Activated CD8-positive, alpha-beta memory T cell treated with anti-CD3 and anti-CD28 coated beads for 1 hour (primary cell): ENCODE measurements around the gene FAM222B.

Source experiments
- DNase-seq, 2 donors: peaks; one replicate each; pipeline ENCODE4 v3.0.0-alpha.2; 2020; ENCODE audit warnings: low read depth in 1 of 2; ENCODE audit errors: extremely low read depth in 1 of 2

The FAM222B gene

GRCh38 chr17:28716740-28717577 lies 125.6 kb downstream of the FAM222B start:
- DNase-seq, result no peak

GRCh38 chr17:28715217-28715616 lies 127.4 kb downstream of the FAM222B start:
- DNase-seq, result no peak

DNA sequence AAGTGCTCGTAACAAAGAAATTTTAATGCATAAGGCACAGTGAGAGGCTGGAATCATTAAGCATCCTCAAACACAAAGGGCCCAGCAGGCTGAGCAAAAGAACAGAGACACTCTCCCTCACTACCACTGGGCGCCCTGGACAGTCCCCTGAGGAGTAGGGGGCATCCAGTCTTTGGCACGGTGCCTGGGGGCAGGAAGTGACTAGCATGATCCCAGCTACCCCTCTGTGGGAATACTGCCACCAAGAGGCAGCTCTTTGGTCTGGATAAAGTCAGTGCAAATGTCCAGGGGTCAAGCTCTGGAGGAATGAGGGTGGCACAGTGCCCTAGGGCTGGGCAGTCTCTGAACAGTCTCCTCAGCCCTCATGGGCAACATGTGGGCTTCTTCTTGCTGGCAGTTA lies 128.3 kb downstream of the FAM222B start:
- DNase-seq, result no peak

DNA sequence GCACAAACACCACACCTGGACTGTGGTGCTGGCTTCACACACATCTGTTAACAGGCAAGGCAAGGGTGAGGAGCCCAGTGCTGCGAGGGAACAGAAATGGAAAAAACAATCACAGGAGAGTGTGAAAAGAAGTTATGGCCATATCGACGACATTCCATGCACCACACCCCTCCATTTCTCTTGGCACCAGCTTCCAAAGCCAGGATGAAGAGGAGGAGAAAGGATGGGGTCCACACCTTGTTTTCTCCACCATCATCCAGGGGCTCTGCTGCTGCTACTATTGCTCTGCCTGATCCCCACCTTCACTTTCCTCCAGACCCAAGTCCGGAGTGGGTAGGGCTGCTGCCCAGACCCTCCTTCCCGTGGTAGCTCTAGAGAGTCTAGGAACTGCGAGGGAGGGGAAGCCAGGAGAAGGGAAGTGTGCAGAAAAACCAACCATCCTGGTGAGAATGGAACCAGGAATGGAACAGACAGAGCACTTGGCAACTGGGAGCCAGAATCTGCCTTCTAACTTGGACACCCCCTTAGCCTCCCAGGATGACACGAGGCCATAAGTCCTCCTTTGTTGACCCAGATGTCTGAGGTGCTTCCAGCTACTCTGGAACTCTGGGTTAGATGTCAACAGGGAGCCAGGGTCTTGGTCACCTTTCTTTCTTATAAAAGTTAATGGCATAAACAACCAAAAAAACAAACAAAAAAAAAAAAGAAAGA lies 129.7 kb downstream of the FAM222B start:
- no peak for DNase-seq

DNA sequence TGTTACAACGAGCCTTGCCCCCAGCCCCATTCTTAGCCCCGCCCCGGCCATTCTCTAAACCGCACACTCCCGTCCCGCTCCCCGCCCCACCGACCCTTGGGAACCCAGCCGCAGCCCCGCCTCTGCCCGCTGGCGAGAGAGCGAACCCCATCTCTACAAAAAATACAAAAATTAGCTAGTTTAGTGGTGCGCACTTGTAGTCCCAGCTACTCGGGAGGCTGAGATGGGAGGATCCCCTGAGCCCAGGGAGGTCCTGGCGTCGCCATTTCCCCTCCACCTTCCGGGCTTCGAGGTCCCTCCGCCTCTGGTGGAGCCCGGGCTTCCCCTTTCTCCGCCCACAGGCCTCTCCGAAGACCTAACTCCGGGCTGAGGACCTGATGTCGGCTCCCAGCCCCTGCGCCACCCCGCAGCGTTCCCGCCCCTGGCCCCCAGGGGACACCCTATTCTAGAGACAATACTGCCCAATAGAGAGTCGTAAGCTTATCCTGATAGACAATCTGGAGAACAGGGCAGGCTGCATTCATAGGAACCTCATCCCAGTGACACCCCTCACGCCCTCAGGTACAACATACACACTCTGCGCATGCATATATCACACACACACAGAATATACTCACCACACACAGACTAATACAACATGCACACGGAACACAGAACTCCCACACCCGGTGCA lies 130.4 kb downstream of the FAM222B start:
- peak in 1 of 2 donors; percentile 30 for DNase-seq

GRCh38 chr17:28711723-28712031 lies 130.9 kb downstream of the FAM222B start, which contains the start of gene PROCA1:
PROCA1 (minus strand) TSS chr17:28711888; CDS start chr17:28711660, 228 bp downstream.
- peak in 1 of 2 donors; percentile 13 for DNase-seq

DNA sequence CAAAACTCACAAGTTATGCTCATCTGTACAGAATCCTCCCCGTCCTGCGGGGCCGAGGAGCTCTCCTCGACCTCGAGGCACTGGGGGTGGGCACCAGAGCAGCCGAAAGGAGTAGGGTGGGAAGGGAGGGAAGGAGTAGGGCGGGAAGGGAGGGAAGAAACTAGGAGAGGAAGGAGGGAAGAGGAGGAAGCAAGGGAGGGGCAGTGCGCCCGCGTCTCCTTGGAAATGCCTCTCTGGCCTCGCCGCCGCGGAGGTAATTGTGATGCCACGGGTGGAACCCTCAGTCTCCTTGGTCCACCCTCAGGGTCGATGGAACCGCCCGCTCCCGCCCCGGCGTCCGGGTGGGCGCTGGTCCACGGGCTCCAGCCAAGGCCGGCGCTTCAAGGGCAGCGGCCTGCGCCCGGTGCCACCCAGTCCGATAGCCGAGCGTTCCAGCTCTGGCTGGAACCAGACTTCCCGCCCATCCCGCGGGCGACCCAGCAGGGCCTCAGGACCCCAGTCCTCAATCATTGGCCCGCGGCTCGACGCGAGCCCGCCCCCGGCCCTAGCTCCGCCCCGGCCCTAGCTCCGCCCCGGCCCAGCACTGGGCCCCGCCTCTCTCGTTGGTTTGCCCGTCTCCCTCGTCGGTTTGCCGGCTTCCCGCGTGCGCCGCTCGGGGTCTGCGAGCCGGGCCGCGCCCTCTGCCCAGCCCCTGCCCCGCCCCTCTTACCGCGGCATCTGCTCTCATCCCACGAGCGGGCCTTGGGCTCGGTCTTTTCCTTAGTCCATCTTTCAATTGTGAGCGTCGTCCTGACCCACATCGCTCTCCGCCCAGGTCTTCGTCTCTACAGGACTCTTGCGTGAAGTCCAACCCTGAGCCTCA lies 131.5 kb downstream of the FAM222B start:
- DNase-seq, result peak; percentile 42 to 84

- DNase-seq, result no peak
Measured at GRCh38 chr17:28707339-28707720, 135.3 kb downstream of the FAM222B start.

DNA sequence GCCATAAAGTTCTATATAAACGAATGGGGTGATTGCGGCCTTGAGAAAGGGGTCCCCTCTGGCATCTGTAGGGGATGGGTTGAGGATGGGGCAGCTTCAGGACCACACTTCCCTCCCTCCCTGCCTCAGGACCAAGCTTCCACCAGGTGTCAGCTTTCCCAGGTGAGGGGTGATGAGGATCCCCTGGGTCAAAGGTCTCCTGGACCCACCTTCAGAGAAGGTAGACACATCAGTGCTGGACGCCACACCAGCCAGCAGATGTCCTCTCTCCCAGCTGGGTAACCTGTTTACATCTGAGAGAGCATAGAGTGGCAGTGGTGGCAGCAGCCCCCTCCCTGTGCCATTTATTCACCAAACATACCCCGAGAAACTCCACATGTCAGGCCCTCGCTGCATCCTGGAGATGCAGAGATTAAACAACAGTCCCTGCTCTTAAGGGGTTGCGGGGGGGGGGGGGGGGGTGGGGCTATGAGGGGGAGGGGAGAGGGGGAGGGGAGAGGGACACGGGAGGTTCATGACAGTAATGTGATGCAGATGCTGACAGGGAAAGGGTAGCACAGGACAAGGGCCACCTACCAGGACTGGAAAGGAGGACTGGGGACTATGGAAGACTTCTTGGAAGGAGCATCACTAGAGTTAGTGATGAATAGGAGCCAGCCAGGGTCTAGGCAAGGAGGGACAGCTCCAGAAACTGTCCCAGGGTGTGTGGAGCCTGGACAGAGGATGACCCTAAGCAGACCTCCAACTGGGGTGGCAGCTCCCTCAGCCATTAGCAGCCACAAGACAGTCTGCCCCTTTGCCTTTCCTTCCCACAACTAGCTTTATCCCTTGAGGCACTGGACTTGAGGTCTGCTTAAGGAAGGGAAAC lies 135.9 kb downstream of the FAM222B start:
- no peak for DNase-seq
